ENCODE data around the gene PDIA5. TPM values are rescaled to one million over a fixed set of nuclear protein-coding genes. Genes with fewer than 3 reads are reported as not detected.

PDIA5 gene
- total RNA-seq, 1 experiment from 2014 or later: 41.5 TPM

GRCh38 chr3:123150449-123151215 lies 83.8 kb downstream of the PDIA5 start:
- Mint-ChIP-seq H3K9me3 (no peaks in the 10 kb centered on the region), H3K27ac (no peak overlapping the region), H3K27me3 (ENCODE audit: low read depth) (no peaks in the 10 kb centered on the region), H3K36me3 (peaks cover 42% of the 10 kb centered on the region), H3K4me1 (no peaks in the 10 kb centered on the region), H3K4me3 (no peak overlapping the region)
- ATAC-seq (no peak), DNase-seq (ENCODE audit: low spot score) (no peak)
- TF ChIP-seq USF2 (CRISPR knock-in tag; IDR thresholded peaks at IDR 0.05) (no peak), JAZF1 (CRISPR knock-in tag; IDR thresholded peaks at IDR 0.05) (no peak), ZBTB43 (CRISPR knock-in tag; IDR thresholded peaks at IDR 0.05) (no peak), GRHL2 (CRISPR knock-in tag; IDR thresholded peaks at IDR 0.05; ENCODE audit: insufficient replicate concordance, severe bottlenecking) (no peak), AR (CRISPR knock-in tag; IDR thresholded peaks at IDR 0.05) (no peak), ZMAT4 (CRISPR knock-in tag; IDR thresholded peaks at IDR 0.05) (no peak), ZNF121 (CRISPR knock-in tag; IDR thresholded peaks at IDR 0.05) (no peak), NR2C2 (CRISPR knock-in tag; IDR thresholded peaks at IDR 0.05) (no peak), ERG (CRISPR knock-in tag; IDR thresholded peaks at IDR 0.05) (no peak), KAT7 (CRISPR knock-in tag; IDR thresholded peaks at IDR 0.05; ENCODE audit: borderline replicate concordance) (no peak), ZNF232 (CRISPR knock-in tag; IDR thresholded peaks at IDR 0.05) (no peak), SMAD3 (CRISPR knock-in tag; IDR thresholded peaks at IDR 0.05; ENCODE audit: borderline replicate concordance) (no peak), RELA (CRISPR knock-in tag; IDR thresholded peaks at IDR 0.05; ENCODE audit: borderline replicate concordance) (no peak), ZNF512 (CRISPR knock-in tag; IDR thresholded peaks at IDR 0.05; ENCODE audit: borderline replicate concordance) (no peak), CREM (CRISPR knock-in tag; IDR thresholded peaks at IDR 0.05) (no peak), ZSCAN18 (CRISPR knock-in tag; IDR thresholded peaks at IDR 0.05) (no peak), E2F5 (CRISPR knock-in tag; IDR thresholded peaks at IDR 0.05) (no peak), ATF3 (CRISPR knock-in tag; conservative IDR thresholded peaks at IDR 0.05) (no peak), NR1H2 (CRISPR knock-in tag; IDR thresholded peaks at IDR 0.05) (no peak)
- ChIA-PET CTCF (no interaction called here), POLR2A (no interaction called here)

Measured in WTC11 (cell line).